Neuronal stem cell (in vitro differentiated cells): Measurements from ENCODE around the gene ZSWIM1.
A peak's percentile ranks its signal among the peaks of the same experiment; 100 is the strongest.

ENCODE experiments used
- DNase-seq: peaks from one replicate; pipeline ENCODE4 v3.0.0-alpha.2; 2013; ENCODE audit warnings: low spot score
- H2AFZ ChIP-seq: one replicate; pipeline ENCODE4 v1.6.1; 2013; ENCODE audit warnings: mild to moderate bottlenecking, low read length, inconsistent platforms
- H2AK5ac ChIP-seq: 2 replicates; pipeline ENCODE4 v1.6.1; 2013; ENCODE audit warnings: low read depth, mild to moderate bottlenecking, inconsistent platforms, low read length, moderate library complexity, mixed read lengths
- H2BK120ac ChIP-seq: 2 replicates; pipeline ENCODE4 v1.6.1; 2013; ENCODE audit warnings: low read depth, mild to moderate bottlenecking, inconsistent platforms, low read length, moderate library complexity, mixed read lengths
- H2BK12ac ChIP-seq: one replicate; pipeline ENCODE4 v1.6.1; 2013; ENCODE audit warnings: low read length, inconsistent platforms
- H2BK15ac ChIP-seq: 2 replicates; pipeline ENCODE4 v1.6.1; 2013; ENCODE audit warnings: mild to moderate bottlenecking, low read length, inconsistent platforms, mixed read lengths
- H2BK5ac ChIP-seq: one replicate; pipeline ENCODE4 v1.6.1; 2013; ENCODE audit warnings: inconsistent platforms, mild to moderate bottlenecking, low read length, moderate library complexity
- H3K14ac ChIP-seq: one replicate; pipeline ENCODE4 v1.6.1; 2013; ENCODE audit warnings: low read length, inconsistent platforms
- H3K18ac ChIP-seq: 2 replicates; pipeline ENCODE4 v1.6.1; 2013; ENCODE audit warnings: low read length, inconsistent platforms
- H3K23ac ChIP-seq: 2 replicates; pipeline ENCODE4 v1.6.1; 2013; ENCODE audit warnings: low read depth, mild to moderate bottlenecking, mixed read lengths, low read length, inconsistent platforms; ENCODE audit not compliant: poor library complexity
- H3K27ac ChIP-seq: replicated peaks from 3 replicates; pipeline ENCODE4 v1.5.1; 2013; ENCODE audit warnings: low read length, inconsistent platforms
- H3K27me3 ChIP-seq, 3 experiments: 2 replicates each; pipeline ENCODE4 v1.6.1; 2013; ENCODE audit warnings: low read length in 3 of 3, mild to moderate bottlenecking in 2 of 3, inconsistent platforms in 1 of 3, low read depth in 1 of 3, mixed read lengths in 1 of 3, moderate library complexity in 1 of 3; ENCODE audit not compliant: control insufficient read depth in 3 of 3, insufficient read depth in 3 of 3
- H3K36me3 ChIP-seq, 2 donors: replicated peaks in 1 of 2; 2 replicates each; pipeline ENCODE4 v1.6.1; 2013; ENCODE audit warnings: low read length in 2 of 2; ENCODE audit not compliant: control insufficient read depth in 2 of 2, insufficient read depth in 2 of 2
- H3K4ac ChIP-seq: 2 replicates; pipeline ENCODE4 v1.6.1; 2013; ENCODE audit warnings: inconsistent platforms, mild to moderate bottlenecking, low read length, moderate library complexity
- H3K4me1 ChIP-seq, 2 donors: 1 replicate in 1 of 2; 2 replicates in 1 of 2; pipeline ENCODE4 v1.6.1; 2013; ENCODE audit warnings: low read length in 2 of 2, low read depth in 1 of 2; ENCODE audit not compliant: control insufficient read depth in 2 of 2, insufficient read depth in 1 of 2
- H3K4me2 ChIP-seq: one replicate; pipeline ENCODE4 v1.6.1; 2013; ENCODE audit warnings: mild to moderate bottlenecking, low read length, inconsistent platforms; ENCODE audit not compliant: insufficient read depth, poor library complexity, severe bottlenecking
- H3K4me3 ChIP-seq, 2 donors: 2 replicates each; pipeline ENCODE4 v1.5.1; 2013; ENCODE audit warnings: low read length in 2 of 2, mild to moderate bottlenecking in 2 of 2, inconsistent platforms in 1 of 2, moderate library complexity in 1 of 2
- H3K79me1 ChIP-seq: one replicate; pipeline ENCODE4 v1.6.1; 2013; ENCODE audit warnings: low read depth, mild to moderate bottlenecking, inconsistent platforms, low read length, moderate library complexity
- H3K9ac ChIP-seq: one replicate; pipeline ENCODE4 v1.6.1; 2013; ENCODE audit warnings: mild to moderate bottlenecking, low read depth, low read length, inconsistent platforms; ENCODE audit not compliant: poor library complexity
- H3K9me3 ChIP-seq, 2 donors: replicated peaks in 1 of 2; 2 replicates each; pipeline versions ENCODE3 to v1.6.1; 2013; ENCODE audit warnings: low read length in 2 of 2, mild to moderate bottlenecking in 2 of 2, inconsistent platforms in 1 of 2, low read depth in 1 of 2, mixed read lengths in 1 of 2, moderate library complexity in 1 of 2; ENCODE audit not compliant: control insufficient read depth in 2 of 2, insufficient read depth in 1 of 2
- H4K8ac ChIP-seq: one replicate; pipeline ENCODE4 v1.6.1; 2013; ENCODE audit warnings: low read depth, mild to moderate bottlenecking, inconsistent platforms, low read length, moderate library complexity
- H4K91ac ChIP-seq: one replicate; pipeline ENCODE4 v1.6.1; 2013; ENCODE audit warnings: low read length, low read depth, mild to moderate bottlenecking, inconsistent platforms; ENCODE audit not compliant: poor library complexity
- WGBS, 2 donors: extraction: QIAGEN DNeasy Blood & Tissue Kit; methylation state at CpG; one replicate each; pipeline ENCODE4 v1.1.7; 2013; ENCODE audit warnings: missing lambda C conversion rate in 2 of 2, mixed read lengths in 1 of 2; ENCODE audit not compliant: insufficient read length in 2 of 2, insufficient replicate concordance in 1 of 2; ENCODE audit errors: extremely low coverage in 2 of 2; 5-methylcytosine and 5-hydroxymethylcytosine counted together

ZSWIM1 gene

GRCh38 chr20:45905505-45906079, 24.6 kb downstream of the ZSWIM1 start:
- no peak for DNase-seq
- H3K14ac ChIP-seq: no peak overlapping the region
- no peak overlapping the region for H2BK120ac ChIP-seq
- peaks cover 42 to 94% of the 10 kb centered on the region in 2 donors for H3K36me3 ChIP-seq
- no peaks in the 10 kb centered on the region for H3K27me3 ChIP-seq
- H2BK5ac ChIP-seq: no peak overlapping the region
- peaks cover 2% of the 10 kb centered on the region for H3K79me1 ChIP-seq
- no peaks in the 10 kb centered on the region for H3K9me3 ChIP-seq
- H2AFZ ChIP-seq: no peak overlapping the region
- H4K91ac ChIP-seq: no peak overlapping the region
- peaks cover 0 to 7% of the 10 kb centered on the region in 2 donors for H3K4me1 ChIP-seq
- no peak overlapping the region for H3K4ac ChIP-seq
- no peak overlapping the region for H2BK12ac ChIP-seq
- no peak overlapping the region for H2BK15ac ChIP-seq
- H3K23ac ChIP-seq: no peak overlapping the region
- H4K8ac ChIP-seq: no peak overlapping the region
- H3K9ac ChIP-seq: no peak overlapping the region
- no peak overlapping the region for H2AK5ac ChIP-seq
- H3K4me2 ChIP-seq: no peak overlapping the region
- no peak overlapping the region for H3K18ac ChIP-seq
- no peak overlapping the region for H3K27ac ChIP-seq
- no CpG with 5 or more reads among the region's 8 CpGs for WGBS, 2 donors
- no peak overlapping the region for H3K4me3 ChIP-seq

- no peak overlapping the region for H3K18ac ChIP-seq
- H3K4me3 ChIP-seq: no peak overlapping the region
- peaks cover 34 to 77% of the 10 kb centered on the region in 2 donors for H3K36me3 ChIP-seq
- H3K27me3 ChIP-seq: no peaks in the 10 kb centered on the region
- H3K27ac ChIP-seq: no peak overlapping the region
- H2BK15ac ChIP-seq: no peak overlapping the region
- no peak overlapping the region for H2BK5ac ChIP-seq
- no peaks in the 10 kb centered on the region for H3K9me3 ChIP-seq
- no peak overlapping the region for H2AFZ ChIP-seq
- no peak overlapping the region for H3K4ac ChIP-seq
- H2AK5ac ChIP-seq: no peak overlapping the region
- no peaks in the 10 kb centered on the region for H3K79me1 ChIP-seq
- H3K14ac ChIP-seq: no peak overlapping the region
- peak overlapping the region; percentile 86 for H3K23ac ChIP-seq
- H3K4me2 ChIP-seq: no peak overlapping the region
- DNase-seq: no peak
- no peak overlapping the region for H2BK12ac ChIP-seq
- H2BK120ac ChIP-seq: peak overlapping the region; percentile 34
- H3K9ac ChIP-seq: no peak overlapping the region
- no peak overlapping the region for H4K8ac ChIP-seq
- WGBS, 2 donors: no CpG with 5 or more reads among the region's 17 CpGs
- no peak overlapping the region for H4K91ac ChIP-seq
- H3K4me1 ChIP-seq: peaks cover 4 to 10% of the 10 kb centered on the region in 2 donors
These were observed 26.4 kb downstream of the ZSWIM1 start for GRCh38 chr20:45907219-45907948.

GRCh38 chr20:45908084-45908483, 27.1 kb downstream of the ZSWIM1 start:
- Histone ChIP-seq H3K4me3 (no peak overlapping the region), H3K14ac (no peak overlapping the region), H3K27me3 (no peaks in the 10 kb centered on the region), H3K4me1 (peaks cover 6 to 12% of the 10 kb centered on the region in 2 donors), H3K79me1 (no peaks in the 10 kb centered on the region), H2BK15ac (no peak overlapping the region), H2BK12ac (no peak overlapping the region), H3K27ac (no peak overlapping the region), H2BK120ac (no peak overlapping the region), H3K4ac (no peak overlapping the region), H4K8ac (no peak overlapping the region), H2AFZ (no peak overlapping the region), H3K9me3 (no peaks in the 10 kb centered on the region), H2BK5ac (no peak overlapping the region), H3K9ac (no peak overlapping the region), H3K23ac (no peak overlapping the region), H3K4me2 (no peak overlapping the region), H3K18ac (no peak overlapping the region), H4K91ac (no peak overlapping the region), H2AK5ac (no peak overlapping the region), H3K36me3 (peaks cover 30 to 70% of the 10 kb centered on the region in 2 donors)
- no CpG with 5 or more reads among the region's 2 CpGs for WGBS, 2 donors
- DNase-seq: no peak

- Histone ChIP-seq H3K9ac (no peak overlapping the region), H3K27ac (no peak overlapping the region), H3K14ac (no peak overlapping the region), H3K23ac (no peak overlapping the region), H3K18ac (no peak overlapping the region), H2BK120ac (no peak overlapping the region), H2AFZ (no peak overlapping the region), H3K79me1 (no peaks in the 10 kb centered on the region), H2BK5ac (no peak overlapping the region), H3K4me3 (no peak overlapping the region), H3K4me2 (no peak overlapping the region), H4K91ac (no peak overlapping the region), H4K8ac (no peak overlapping the region), H2BK12ac (no peak overlapping the region), H3K36me3 (peaks cover 30 to 57% of the 10 kb centered on the region in 2 donors), H3K9me3 (no peaks in the 10 kb centered on the region), H2AK5ac (no peak overlapping the region), H3K4me1 (peaks cover 6 to 12% of the 10 kb centered on the region in 2 donors), H3K4ac (no peak overlapping the region), H3K27me3 (no peaks in the 10 kb centered on the region), H2BK15ac (no peak overlapping the region)
- WGBS, 2 donors: no CpG with 5 or more reads among the region's 12 CpGs
- no peak for DNase-seq
These were observed 28.3 kb downstream of the ZSWIM1 start for GRCh38 chr20:45909336-45909808.
